Upper lobe of left lung (tissue), 4 donors: ENCODE measurements around the gene SVIL.

ENCODE experiments used
- POLR2A ChIP-seq, 4 donors: fragments of 450-650 bp; IDR thresholded peaks; one replicate each; pipeline ENCODE4 v1.5.1; 2016 to 2017; ENCODE audit warnings: antibody characterized with exemption in 4 of 4, mild to moderate bottlenecking in 2 of 4
- POLR2AphosphoS5 ChIP-seq, 2 donors: sonication (generic); formaldehyde crosslinking; IDR thresholded peaks; one replicate each; pipeline ENCODE4 v1.5.1; 2017; ENCODE audit warnings: antibody characterized with exemption in 2 of 2
- TF ChIP-seq, protein P1 (sequence below), 6 experiments: fragments of 450-650 bp in 4 of 6; fragments of 200-600 bp in 2 of 6; sonication (generic) in 2 of 6; IDR thresholded peaks; one replicate each; pipeline ENCODE4 v1.5.1; 2016 to 2019; ENCODE audit warnings: antibody characterized with exemption in 6 of 6

DNA sequence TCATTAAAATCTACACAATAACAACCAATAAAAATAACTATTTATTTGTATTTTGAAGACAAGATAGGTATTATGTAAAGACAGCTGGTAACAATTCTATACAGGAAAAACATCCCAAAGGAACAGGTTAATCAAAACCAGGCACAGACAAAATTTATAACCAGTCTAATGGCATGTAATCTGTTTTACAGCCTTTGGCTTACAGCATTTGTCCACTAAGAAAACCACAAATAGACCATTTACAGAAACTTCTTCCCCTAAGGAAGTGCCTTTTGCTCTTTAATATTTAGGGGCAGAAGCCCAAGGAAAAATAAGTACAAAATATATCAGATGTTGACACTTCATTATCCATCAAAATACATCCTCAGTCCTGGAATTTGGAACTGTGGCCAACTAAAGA is 65.0 kb downstream of the SVIL start:
- TF ChIP-seq, protein P1, sequence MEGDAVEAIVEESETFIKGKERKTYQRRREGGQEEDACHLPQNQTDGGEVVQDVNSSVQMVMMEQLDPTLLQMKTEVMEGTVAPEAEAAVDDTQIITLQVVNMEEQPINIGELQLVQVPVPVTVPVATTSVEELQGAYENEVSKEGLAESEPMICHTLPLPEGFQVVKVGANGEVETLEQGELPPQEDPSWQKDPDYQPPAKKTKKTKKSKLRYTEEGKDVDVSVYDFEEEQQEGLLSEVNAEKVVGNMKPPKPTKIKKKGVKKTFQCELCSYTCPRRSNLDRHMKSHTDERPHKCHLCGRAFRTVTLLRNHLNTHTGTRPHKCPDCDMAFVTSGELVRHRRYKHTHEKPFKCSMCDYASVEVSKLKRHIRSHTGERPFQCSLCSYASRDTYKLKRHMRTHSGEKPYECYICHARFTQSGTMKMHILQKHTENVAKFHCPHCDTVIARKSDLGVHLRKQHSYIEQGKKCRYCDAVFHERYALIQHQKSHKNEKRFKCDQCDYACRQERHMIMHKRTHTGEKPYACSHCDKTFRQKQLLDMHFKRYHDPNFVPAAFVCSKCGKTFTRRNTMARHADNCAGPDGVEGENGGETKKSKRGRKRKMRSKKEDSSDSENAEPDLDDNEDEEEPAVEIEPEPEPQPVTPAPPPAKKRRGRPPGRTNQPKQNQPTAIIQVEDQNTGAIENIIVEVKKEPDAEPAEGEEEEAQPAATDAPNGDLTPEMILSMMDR (IDR thresholded peaks at IDR 0.05) = no peak
- TF ChIP-seq POLR2AphosphoS5 (IDR thresholded peaks at IDR 0.05) (no peak), POLR2A (IDR thresholded peaks at IDR 0.05) (no peak)
